ENCODE results near the gene NCAPD2. TPM values are rescaled to one million over a fixed set of nuclear protein-coding genes. Genes with fewer than 3 reads are reported as not detected.

The NCAPD2 gene
- total and polyA plus RNA-seq, 2 donors (not counting 3 experiments of a cell fraction or from before 2014, with no cell fraction given): 41.8 to 90.1 TPM

DNA sequence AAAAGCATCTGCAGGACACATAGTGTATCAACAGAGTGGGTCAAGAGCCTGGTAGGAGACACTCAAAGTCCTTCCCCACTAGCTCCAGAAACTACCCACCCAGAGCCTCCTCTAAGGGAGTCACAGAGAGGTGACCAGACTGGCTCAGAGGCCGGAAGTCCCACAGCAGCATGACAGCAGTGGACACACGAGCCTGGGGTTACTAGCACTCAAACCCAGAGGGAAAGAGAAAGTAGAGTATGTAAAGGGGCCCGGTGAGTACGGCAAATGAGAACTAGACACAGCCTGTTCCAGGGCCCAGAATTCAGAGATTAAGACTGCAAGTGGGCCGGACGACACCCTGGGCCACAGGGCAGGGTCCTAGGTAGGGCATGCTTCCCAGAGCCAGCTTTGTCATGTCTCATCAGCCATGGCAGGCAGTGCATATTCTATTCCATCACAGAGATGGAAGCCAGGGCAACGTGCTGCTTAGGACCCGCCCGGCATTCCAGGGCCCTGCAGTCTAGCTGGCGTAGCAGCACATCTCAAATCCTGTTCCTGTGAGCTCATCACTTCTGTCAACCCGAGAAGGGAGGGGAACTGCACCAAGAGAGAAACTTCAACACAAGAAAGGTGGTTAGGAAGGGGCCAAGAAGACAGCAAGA is 57.7 kb downstream of the NCAPD2 start:
- FAIRE-seq (no peak), DNase-seq (ENCODE audit: low read depth, low spot score) (no peak)
- ChIA-PET CTCF (interaction anchor here (1.0 to 10.3 kb wide), 8 partner anchors 11 to 146 kb away, joined by 3 to 145 read pairs (median 6); partner anchors contain the start of gene GAPDH), POLR2A (interaction anchor here (1.0 to 1.8 kb wide), 2 partner anchors 17 kb away, joined by 4 to 10 read pairs; partner anchors contain the start of gene GAPDH)
- Histone ChIP-seq H3K9ac (replicated peaks; ENCODE audit: extremely low read depth, insufficient read depth, low read length) (no peak overlapping the region), H3K27ac (ENCODE audit: insufficient read depth, low read depth, low read length) (peak overlapping the region; percentile 2), H4K20me1 (replicated peaks; ENCODE audit: control insufficient read depth, extremely low read depth, insufficient read depth, low read length) (no peaks in the 10 kb centered on the region), H3K4me3 (replicated peaks in 1 of 3; ENCODE audit: insufficient read depth in 1 of 3, low read depth in 1 of 3, low read length in 3 of 3) (no peak overlapping the region), H3K4me1 (ENCODE audit: control insufficient read depth, extremely low read depth, insufficient read depth, low read length) (peaks cover 65% of the 10 kb centered on the region), H3K9me3 (replicated peaks; ENCODE audit: control insufficient read depth, insufficient read depth, low read length) (no peaks in the 10 kb centered on the region), H3K9me1 (replicated peaks; ENCODE audit: control insufficient read depth, extremely low read depth, insufficient read depth, low read length) (no peaks in the 10 kb centered on the region), H3K36me3 (ENCODE audit: control insufficient read depth in 2 of 2, extremely low read depth in 1 of 2, insufficient read depth in 2 of 2, low read length in 2 of 2) (peaks cover 0 to 10% of the 10 kb centered on the region in 2 experiments), H2AFZ (ENCODE audit: low read depth, low read length) (no peak overlapping the region), H3K4me2 (ENCODE audit: insufficient read depth, low read length) (no peak overlapping the region), H3K27me3 (ENCODE audit: control insufficient read depth in 2 of 2, insufficient read depth in 2 of 2, low read length in 2 of 2) (no peaks in the 10 kb centered on the region), H3K79me2 (ENCODE audit: control insufficient read depth, insufficient read depth, low read length) (peaks cover 51% of the 10 kb centered on the region)
- TF ChIP-seq JUN (IDR thresholded peaks at IDR 0.05; ENCODE audit: borderline replicate concordance, insufficient read depth, insufficient read length, low read depth) (no peak), EZH2 (IDR thresholded peaks at IDR 0.05; ENCODE audit: borderline replicate concordance, low read depth, low read length, severe bottlenecking) (no peak), POLR2A (IDR thresholded peaks at IDR 0.05; ENCODE audit: low read depth, low read length) (no peak), MYC (IDR thresholded peaks at IDR 0.05; ENCODE audit: low read depth, low read length) (no peak), POLR2AphosphoS5 (IDR thresholded peaks at IDR 0.05; ENCODE audit: insufficient read depth, low read depth, low read length) (no peak), GATA2 (IDR thresholded peaks at IDR 0.05; ENCODE audit: insufficient read depth, insufficient read length, low read depth, low read length) (no peak), FOS (IDR thresholded peaks at IDR 0.05; ENCODE audit: borderline replicate concordance, insufficient read depth, low read length) (no peak)
- TF ChIP-seq, protein P1, sequence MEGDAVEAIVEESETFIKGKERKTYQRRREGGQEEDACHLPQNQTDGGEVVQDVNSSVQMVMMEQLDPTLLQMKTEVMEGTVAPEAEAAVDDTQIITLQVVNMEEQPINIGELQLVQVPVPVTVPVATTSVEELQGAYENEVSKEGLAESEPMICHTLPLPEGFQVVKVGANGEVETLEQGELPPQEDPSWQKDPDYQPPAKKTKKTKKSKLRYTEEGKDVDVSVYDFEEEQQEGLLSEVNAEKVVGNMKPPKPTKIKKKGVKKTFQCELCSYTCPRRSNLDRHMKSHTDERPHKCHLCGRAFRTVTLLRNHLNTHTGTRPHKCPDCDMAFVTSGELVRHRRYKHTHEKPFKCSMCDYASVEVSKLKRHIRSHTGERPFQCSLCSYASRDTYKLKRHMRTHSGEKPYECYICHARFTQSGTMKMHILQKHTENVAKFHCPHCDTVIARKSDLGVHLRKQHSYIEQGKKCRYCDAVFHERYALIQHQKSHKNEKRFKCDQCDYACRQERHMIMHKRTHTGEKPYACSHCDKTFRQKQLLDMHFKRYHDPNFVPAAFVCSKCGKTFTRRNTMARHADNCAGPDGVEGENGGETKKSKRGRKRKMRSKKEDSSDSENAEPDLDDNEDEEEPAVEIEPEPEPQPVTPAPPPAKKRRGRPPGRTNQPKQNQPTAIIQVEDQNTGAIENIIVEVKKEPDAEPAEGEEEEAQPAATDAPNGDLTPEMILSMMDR (IDR thresholded peaks at IDR 0.05; ENCODE audit: extremely low read depth in 1 of 2, insufficient read depth in 1 of 2, low read depth in 1 of 2, low read length in 2 of 2): no peak
- TF ChIP-seq, protein P2, sequence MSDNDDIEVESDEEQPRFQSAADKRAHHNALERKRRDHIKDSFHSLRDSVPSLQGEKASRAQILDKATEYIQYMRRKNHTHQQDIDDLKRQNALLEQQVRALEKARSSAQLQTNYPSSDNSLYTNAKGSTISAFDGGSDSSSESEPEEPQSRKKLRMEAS (IDR thresholded peaks at IDR 0.05; ENCODE audit: insufficient read depth, insufficient read length): no peak
- dilution Hi-C loops (cut with MboI; ENCODE audit: extremely low pct_ligation_motif_present, low sequenced_read_pairs) (no loop called here), intact Hi-C loops (cut with micrococcal nuclease) (loop anchor here (5.0 kb wide), 1 partner anchor 146 kb away; no protein-coding TSS in a partner anchor)
- no TSS peak for BruUV-seq (replicated peaks)

Data from endothelial cell of umbilical vein (primary cell).